NB4 (cell line): Measurements from ENCODE around the gene RSU1.

ENCODE experiments used
- CTCF ChIP-seq: IDR thresholded peaks from one replicate; pipeline ENCODE4 v1.5.1; 2012; ENCODE audit warnings: low read depth, low read length
- MYC ChIP-seq: IDR thresholded peaks from 2 replicates; pipeline ENCODE4 v1.6.1; 2011; ENCODE audit warnings: low read depth, low read length
- POLR2A ChIP-seq: IDR thresholded peaks from 2 replicates; pipeline ENCODE4 v1.6.1; 2011; ENCODE audit warnings: mild to moderate bottlenecking; ENCODE audit not compliant: insufficient read length; ENCODE audit errors: extremely low read depth
- TF ChIP-seq, protein P1 (sequence below): IDR thresholded peaks from 2 replicates; pipeline ENCODE4 v1.6.1; 2011; ENCODE audit warnings: low read depth, low read length

- no peak for TF ChIP-seq POLR2A
- TF ChIP-seq CTCF: no peak
- TF ChIP-seq, protein P1, sequence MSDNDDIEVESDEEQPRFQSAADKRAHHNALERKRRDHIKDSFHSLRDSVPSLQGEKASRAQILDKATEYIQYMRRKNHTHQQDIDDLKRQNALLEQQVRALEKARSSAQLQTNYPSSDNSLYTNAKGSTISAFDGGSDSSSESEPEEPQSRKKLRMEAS: no peak
- no peak for TF ChIP-seq MYC
Observed at GRCh38 chr10:16559236-16559773, 257.9 kb downstream of the RSU1 start.
